BLaER1 (cell line): ENCODE measurements around the gene DUSP3.

Experiments
- H3K27ac ChIP-seq: shearing (Covaris generic); formaldehyde crosslinking; 2 replicates; pipeline ENCODE4 v1.8.1; 2022
- H3K27me3 ChIP-seq: shearing (Covaris generic); formaldehyde crosslinking; 2 replicates; pipeline ENCODE4 v1.8.1; 2022
- H3K36me3 ChIP-seq: shearing (Covaris generic); formaldehyde crosslinking; 2 replicates; pipeline ENCODE4 v1.8.1; 2022
- H3K4me1 ChIP-seq: shearing (Covaris generic); formaldehyde crosslinking; 2 replicates; pipeline ENCODE4 v1.8.1; 2022
- H3K4me2 ChIP-seq: shearing (Covaris generic); formaldehyde crosslinking; 2 replicates; pipeline ENCODE4 v1.8.1; 2022
- H3K4me3 ChIP-seq: shearing (Covaris generic); formaldehyde crosslinking; 2 replicates; pipeline ENCODE4 v1.8.1; 2022
- H3K9ac ChIP-seq: shearing (Covaris generic); formaldehyde crosslinking; 2 replicates; pipeline ENCODE4 v1.8.1; 2022
- H3K9me3 ChIP-seq: shearing (Covaris generic); formaldehyde crosslinking; 2 replicates; pipeline ENCODE4 v1.8.1; 2022
- H4K20me1 ChIP-seq: shearing (Covaris generic); formaldehyde crosslinking; 2 replicates; pipeline ENCODE4 v1.8.1; 2022
- Cebpa-rat ChIP-seq: shearing (Covaris generic); IDR thresholded peaks from 2 replicates; pipeline ENCODE4 v1.8.1; 2022

The DUSP3 gene

DNA sequence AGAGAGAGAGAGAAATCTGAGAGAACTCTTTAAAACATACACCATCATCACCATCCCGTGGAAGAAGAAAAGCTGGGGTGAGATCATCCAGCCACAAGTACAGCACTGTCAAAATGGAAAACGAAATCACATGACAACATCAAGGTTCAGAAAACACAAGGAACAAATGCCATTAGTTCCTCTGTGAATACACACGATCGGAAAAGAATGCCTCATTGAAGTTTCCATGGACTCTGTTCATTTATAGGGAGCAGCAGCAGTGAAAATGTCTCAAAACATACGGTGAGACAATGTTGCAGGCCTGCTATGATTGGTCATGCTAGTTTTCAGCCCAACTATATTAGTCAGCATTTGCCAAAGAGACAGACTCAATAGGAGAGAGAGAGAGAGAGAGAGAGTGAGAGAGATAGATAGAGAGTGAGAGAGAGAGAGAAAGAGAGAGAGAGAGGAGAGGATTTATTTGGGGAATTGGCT lies 5.9 kb upstream of the DUSP3 start:
- no peak for TF ChIP-seq Cebpa-rat
- Histone ChIP-seq H3K4me3 (no peak overlapping the region), H3K9ac (no peak overlapping the region), H4K20me1 (no peaks in the 10 kb centered on the region), H3K27me3 (peaks cover 9% of the 10 kb centered on the region), H3K9me3 (no peaks in the 10 kb centered on the region), H3K4me1 (peaks cover 2% of the 10 kb centered on the region), H3K27ac (no peak overlapping the region), H3K36me3 (no peaks in the 10 kb centered on the region), H3K4me2 (no peak overlapping the region)

DNA sequence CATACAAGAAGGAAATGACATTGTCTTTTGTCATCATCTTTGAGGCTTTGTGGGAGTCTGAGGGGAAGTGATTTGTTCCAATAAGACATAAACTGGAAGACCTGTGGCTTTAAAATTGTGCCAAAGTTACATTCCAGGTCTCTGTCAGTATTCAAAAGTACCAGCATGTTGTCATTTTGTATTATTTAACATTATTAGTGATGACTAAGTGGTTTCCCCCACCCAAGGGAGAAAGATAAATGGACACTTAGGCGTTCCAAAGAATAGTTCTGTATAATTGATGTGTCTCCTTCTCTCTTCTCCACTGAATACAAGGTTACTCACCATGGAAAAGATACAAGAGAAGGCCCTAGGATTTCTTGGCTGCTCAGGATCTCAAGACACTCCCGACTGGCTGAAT lies 5.3 kb upstream of the DUSP3 start:
- Histone ChIP-seq H3K9me3 (no peaks in the 10 kb centered on the region), H3K4me1 (peaks cover 8% of the 10 kb centered on the region), H3K27me3 (peaks cover 15% of the 10 kb centered on the region), H4K20me1 (no peaks in the 10 kb centered on the region), H3K9ac (no peak overlapping the region), H3K4me2 (no peak overlapping the region), H3K4me3 (no peak overlapping the region), H3K36me3 (no peaks in the 10 kb centered on the region), H3K27ac (no peak overlapping the region)
- TF ChIP-seq Cebpa-rat, result no peak

DNA sequence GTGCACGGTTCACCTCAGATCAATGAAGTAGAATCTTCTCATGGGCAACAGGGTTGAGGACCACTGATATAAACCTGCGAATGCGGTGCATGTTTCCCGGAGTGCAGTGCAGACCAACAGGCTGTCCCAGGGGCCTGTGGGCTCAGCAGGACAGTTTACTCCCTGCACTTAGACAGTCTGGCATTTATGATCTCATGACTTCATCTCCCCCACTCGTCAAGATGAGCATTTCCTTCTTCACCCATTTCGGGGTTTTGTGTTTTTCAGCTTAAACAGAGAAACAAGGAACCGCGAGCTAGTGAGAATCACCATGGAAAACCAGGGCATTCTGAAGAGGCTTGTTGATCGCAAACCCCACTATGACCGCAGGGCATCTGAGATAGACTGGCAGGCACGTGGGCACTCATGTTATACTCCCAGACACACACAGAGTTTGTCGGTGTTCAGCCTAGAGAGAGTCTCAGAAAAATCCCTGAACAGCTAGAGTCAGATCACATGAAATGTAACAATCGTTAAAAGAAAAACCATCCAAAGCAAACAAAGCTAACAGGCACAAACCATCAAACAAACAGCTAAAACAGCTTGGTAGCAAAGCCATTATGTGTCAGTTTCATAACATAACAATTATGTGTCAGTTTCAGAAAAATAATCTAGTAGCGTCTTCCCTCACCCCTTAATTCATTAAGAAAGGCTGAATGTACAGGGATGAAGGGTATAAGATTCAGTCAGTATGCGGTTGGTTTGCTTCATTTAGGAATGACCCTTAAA lies 4.3 kb upstream of the DUSP3 start:
- no peaks in the 10 kb centered on the region for H3K36me3 ChIP-seq
- no peak overlapping the region for H3K27ac ChIP-seq
- H3K9ac ChIP-seq, result no peak overlapping the region
- TF ChIP-seq Cebpa-rat, result no peak
- H3K4me3 ChIP-seq, result no peak overlapping the region
- H3K9me3 ChIP-seq, result no peaks in the 10 kb centered on the region
- peaks cover 11% of the 10 kb centered on the region for H3K4me1 ChIP-seq
- H3K27me3 ChIP-seq, result peaks cover 16% of the 10 kb centered on the region
- H4K20me1 ChIP-seq, result no peaks in the 10 kb centered on the region
- no peak overlapping the region for H3K4me2 ChIP-seq

DNA sequence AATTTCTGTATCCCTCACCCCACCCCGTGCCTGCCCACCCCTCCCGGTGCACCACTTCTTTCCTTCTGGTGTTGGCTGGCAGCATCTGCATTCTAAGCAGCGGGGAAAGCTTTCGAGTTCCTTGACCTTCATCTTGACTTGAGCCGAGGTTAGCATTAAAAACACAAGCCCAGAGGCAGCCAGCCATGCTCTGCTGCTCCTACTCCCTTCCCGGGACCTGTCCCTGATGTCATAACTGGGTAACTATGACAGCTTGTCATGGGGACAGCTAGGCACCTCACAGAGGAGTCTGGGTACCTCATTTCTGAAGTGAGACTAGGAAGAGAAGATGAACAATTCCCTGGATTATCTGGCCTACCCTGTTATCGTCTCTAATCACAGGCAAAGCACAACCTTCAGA lies 1.4 kb upstream of the DUSP3 start, which contains the start of gene CFAP97D1:
TSS of gene CFAP97D1 (plus strand) at position 301 of the 400 bp plus-strand sequence. CDS start at position 329, 28 bp downstream.
- H4K20me1 ChIP-seq, result no peaks in the 10 kb centered on the region
- H3K36me3 ChIP-seq, result peaks cover 2% of the 10 kb centered on the region; the same call in 1 of the 2 replicates
- no peak within 1 kb of the TSS for H3K27ac ChIP-seq
- peak within 1 kb of the TSS; percentile 94 for H3K4me3 ChIP-seq
- H3K9me3 ChIP-seq, result no peaks in the 10 kb centered on the region
- peaks cover 16% of the 10 kb centered on the region for H3K27me3 ChIP-seq
- H3K4me1 ChIP-seq, result peaks cover 16% of the 10 kb centered on the region
- TF ChIP-seq Cebpa-rat, result no peak
- H3K9ac ChIP-seq, result peak within 1 kb of the TSS; percentile 84
- peak within 1 kb of the TSS; percentile 99 for H3K4me2 ChIP-seq

DNA sequence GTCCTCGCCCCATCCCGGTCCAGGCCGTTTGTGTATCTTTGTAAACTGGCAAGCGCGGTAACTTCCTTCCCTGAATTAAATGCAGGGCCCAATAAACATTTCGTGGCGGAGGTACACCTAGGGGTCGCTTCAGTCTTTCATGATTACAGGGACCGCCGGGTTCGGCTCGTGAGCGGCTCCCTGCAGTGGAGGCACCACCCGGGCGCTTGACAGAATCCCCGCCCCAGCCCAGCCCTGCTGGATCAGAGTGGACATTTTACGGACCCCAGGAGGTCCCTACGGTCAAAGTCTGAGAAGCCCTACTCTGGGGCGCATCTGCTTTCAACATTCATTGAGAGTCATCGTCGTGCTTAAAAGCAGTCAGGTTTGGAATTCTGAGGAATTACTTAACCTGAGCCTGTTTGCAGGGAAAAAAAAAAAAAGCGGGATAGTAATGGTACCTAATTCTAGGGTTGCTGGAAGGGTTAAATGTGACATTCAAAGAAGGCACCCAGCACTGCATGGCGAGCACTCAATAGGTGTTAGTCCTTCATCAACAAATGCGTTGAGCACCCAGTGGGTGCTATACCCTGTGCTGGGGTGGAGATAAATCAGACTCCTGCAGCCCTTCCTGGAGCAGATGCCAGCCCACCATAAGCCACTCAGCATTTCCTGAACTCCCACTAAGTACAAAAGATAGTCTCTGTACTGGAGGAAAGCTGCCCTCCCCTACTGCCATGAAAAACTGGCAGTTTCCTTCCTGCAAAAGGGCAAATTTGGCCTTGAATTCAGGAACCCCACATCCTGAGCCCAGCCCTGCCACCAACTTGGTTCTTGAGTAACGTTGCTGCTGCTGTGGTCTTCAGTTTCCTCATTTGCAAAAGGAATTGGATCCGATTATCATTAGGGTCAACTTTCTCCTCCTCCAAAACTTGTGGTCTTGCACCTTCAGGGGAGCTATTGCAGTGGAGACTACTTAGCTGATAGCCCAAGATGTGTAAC lies 658 bp upstream of the DUSP3 start:
- Histone ChIP-seq H4K20me1 (no peaks in the 10 kb centered on the region), H3K9ac (peak overlapping the region; percentile 84), H3K9me3 (no peaks in the 10 kb centered on the region), H3K36me3 (peaks cover 9% of the 10 kb centered on the region), H3K4me2 (peak overlapping the region; percentile 99), H3K27me3 (peaks cover 16% of the 10 kb centered on the region), H3K4me1 (peaks cover 16% of the 10 kb centered on the region), H3K4me3 (peak overlapping the region; percentile 94), H3K27ac (no peak overlapping the region)
- no peak for TF ChIP-seq Cebpa-rat

DNA sequence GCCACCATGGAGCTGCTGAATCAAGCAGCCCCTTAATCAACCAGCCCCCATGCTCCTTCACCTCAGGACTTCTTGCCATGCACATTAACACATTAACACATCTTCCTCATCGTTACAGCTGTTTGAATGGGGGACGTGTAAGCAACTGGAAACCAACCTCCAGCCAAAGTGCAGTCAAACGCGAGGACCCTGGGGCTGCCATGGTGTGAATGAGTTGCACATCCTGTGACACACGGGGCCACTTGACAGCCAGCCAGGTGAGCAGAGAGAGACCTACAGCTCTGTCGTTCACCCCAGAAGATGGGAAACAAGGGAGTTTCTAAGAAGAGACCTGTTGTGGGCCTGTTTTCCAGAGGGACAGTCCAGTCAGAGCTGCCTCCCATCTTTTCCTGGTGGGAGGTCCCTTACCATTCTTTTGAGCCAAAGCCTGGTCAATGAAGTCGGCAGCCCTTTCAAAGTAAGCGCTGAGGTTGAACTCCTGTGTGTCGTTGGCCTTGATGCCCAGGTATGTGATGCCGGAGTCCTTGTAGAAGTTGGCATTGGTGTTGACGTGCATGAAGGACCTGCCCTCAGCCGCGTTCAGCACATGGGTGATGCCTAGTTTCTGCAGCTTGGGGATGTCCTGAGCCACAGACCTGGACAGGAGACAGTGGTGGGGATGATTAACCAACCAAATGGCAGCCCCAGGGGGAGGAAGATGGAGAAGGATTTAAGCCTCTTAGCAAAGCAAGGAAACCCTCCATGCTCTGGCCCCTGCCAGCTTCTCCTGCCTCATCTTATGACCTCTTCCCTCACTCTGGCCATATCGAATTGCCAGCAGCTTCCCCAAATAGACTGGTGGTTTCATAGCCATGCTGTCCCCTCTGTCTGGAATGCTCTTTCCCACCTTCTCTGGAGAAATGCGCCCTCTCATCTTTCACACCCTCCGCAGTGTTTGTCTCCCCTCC lies 4.2 kb downstream of the DUSP3 start:
- TF ChIP-seq Cebpa-rat, result no peak
- Histone ChIP-seq H3K4me2 (peak overlapping the region; percentile 49; the same call in 1 of the 2 replicates), H3K27ac (no peak overlapping the region), H3K4me1 (peaks cover 28% of the 10 kb centered on the region), H3K36me3 (peaks cover 45% of the 10 kb centered on the region), H4K20me1 (no peaks in the 10 kb centered on the region), H3K9me3 (no peaks in the 10 kb centered on the region), H3K9ac (no peak overlapping the region), H3K27me3 (peaks cover 5% of the 10 kb centered on the region), H3K4me3 (no peak overlapping the region)

DNA sequence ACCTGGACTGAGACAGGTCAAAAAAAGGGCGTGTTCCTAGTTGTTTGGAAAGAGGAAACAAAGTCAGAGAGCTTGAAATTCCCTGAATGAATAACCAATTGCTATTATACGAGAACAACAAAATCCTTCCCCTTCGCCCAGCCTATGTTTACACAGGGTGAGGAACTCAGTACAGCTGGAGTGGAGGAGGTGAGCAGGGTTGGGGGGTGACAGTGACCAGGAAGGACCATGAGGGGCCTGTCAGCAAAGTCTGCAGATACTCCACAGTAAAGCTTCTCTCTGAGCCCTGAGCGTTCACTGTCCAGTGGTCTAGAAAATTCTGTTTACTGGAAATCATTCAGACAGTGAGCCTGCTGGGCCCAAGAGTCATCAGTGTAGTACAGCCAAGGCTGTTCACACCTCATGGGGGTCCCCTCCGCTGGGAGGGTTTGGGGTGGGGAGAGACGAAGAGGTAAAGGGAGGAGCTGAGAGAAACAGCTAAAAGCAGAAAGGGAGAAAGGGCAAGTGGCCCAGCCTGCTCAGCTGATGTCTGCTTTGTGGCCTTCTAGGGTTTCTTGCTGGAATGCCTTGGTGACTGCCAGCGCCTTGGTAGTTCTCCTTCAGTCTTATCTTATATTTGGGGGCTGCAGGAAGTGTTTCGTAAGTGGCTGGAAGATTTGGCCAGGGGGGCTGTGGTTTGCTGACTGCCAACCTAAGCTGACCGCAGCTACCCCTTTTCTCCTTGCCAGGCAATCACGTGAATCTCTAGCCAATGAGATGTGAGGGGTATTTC lies 5.7 kb downstream of the DUSP3 start:
- no peaks in the 10 kb centered on the region for H3K27me3 ChIP-seq
- no peak for TF ChIP-seq Cebpa-rat
- H3K4me3 ChIP-seq, result no peak overlapping the region
- peaks cover 53% of the 10 kb centered on the region for H3K36me3 ChIP-seq
- peaks cover 32% of the 10 kb centered on the region for H3K4me1 ChIP-seq
- H3K4me2 ChIP-seq, result peak overlapping the region; percentile 49
- no peaks in the 10 kb centered on the region for H4K20me1 ChIP-seq
- no peak overlapping the region for H3K9ac ChIP-seq
- no peak overlapping the region for H3K27ac ChIP-seq
- no peaks in the 10 kb centered on the region for H3K9me3 ChIP-seq

DNA sequence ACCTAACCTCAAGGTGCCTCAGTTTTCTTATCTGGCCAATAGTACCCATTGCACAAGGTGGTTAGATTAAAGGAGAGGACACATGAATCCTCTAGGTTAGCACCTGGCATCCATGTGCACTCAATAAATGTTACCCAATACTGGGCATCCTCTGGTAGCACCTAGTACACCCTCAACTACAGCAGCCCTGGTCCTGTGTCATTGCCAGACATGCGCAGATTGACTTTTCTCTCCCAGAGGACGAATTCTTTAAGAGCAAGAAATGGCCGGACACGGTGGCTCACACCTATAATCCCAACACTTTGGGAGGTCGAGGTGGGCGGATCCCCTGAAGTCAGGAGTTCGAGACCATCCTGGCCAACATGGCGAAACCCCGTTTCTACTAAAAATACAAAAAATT lies 7.3 kb downstream of the DUSP3 start:
- Histone ChIP-seq H3K9me3 (no peaks in the 10 kb centered on the region), H3K27ac (no peak overlapping the region), H3K9ac (no peak overlapping the region), H3K36me3 (peaks cover 53% of the 10 kb centered on the region), H3K4me3 (no peak overlapping the region), H3K4me2 (no peak overlapping the region), H4K20me1 (no peaks in the 10 kb centered on the region), H3K4me1 (peaks cover 30% of the 10 kb centered on the region), H3K27me3 (no peaks in the 10 kb centered on the region)
- TF ChIP-seq Cebpa-rat, result no peak
